ENCODE results near the gene CADPS.

CADPS gene

DNA sequence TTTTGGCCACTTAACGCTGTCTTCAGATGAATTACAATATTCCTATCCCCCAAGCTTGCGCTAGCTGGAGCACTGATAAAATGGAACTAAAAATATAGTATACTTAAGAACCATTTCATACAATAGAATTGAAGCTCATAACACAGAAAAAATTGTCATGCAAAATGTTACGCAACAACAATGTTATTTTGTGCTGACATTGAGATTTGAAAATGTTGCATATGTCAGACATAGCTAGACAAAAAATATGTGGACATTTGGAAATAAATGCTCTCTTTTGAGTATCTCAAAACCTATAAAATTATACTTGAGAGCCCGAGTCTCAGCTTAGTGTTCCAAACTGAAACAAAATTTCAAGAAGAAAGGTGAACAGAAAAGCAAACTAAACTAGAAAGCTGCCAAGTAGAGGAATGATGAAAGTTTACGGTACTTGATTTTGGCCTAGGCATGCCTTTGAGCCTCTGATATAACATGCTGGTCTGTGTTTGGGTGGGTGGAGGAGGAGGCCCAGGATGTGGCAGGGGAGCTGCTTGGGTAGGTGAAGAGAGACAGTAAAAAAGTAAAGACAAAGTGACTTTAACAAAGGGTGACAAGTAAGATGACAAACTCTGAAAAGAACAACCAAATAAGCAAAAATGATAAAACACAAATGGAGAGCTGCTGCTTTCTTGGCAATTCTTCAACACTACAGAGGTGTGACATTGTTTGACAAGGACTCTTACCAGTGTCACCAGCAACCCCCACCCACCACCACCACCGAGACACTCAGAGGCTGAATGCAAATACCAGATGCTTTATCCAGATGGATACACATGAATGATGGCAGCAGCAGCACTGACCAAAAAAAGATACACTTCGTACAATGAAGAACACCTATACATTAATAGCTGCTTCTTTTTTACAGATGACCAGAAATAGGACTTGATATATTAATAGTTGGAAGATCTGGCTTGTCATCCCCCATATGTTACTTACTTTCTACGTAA lies 372.6 kb downstream of the CADPS start:
- H3K4me3 ChIP-seq (ENCODE audit: low read length): no peak overlapping the region
- TF ChIP-seq ZNF274 (IDR thresholded peaks at IDR 0.05; ENCODE audit: low read depth, low read length): no peak

DNA sequence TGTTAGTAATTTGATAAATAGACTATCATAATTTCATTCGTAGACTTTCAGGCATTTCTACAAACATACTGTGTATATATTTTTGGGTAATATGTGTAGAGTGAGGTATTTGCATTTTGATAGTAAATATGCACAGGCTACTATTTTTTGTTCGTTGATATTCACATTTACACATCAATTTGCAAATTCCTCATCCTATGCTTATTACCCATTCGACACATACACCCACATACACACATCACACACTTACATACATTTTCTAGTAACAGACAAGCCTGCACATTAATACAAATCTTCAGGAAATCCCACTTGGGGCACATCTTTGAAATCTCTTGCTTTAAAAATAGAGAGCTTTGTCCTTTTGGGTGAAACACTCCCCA lies 373.9 kb downstream of the CADPS start:
- H3K4me3 ChIP-seq (ENCODE audit: low read length): no peak overlapping the region
- no peak for TF ChIP-seq ZNF274 (IDR thresholded peaks at IDR 0.05; ENCODE audit: low read depth, low read length)

DNA sequence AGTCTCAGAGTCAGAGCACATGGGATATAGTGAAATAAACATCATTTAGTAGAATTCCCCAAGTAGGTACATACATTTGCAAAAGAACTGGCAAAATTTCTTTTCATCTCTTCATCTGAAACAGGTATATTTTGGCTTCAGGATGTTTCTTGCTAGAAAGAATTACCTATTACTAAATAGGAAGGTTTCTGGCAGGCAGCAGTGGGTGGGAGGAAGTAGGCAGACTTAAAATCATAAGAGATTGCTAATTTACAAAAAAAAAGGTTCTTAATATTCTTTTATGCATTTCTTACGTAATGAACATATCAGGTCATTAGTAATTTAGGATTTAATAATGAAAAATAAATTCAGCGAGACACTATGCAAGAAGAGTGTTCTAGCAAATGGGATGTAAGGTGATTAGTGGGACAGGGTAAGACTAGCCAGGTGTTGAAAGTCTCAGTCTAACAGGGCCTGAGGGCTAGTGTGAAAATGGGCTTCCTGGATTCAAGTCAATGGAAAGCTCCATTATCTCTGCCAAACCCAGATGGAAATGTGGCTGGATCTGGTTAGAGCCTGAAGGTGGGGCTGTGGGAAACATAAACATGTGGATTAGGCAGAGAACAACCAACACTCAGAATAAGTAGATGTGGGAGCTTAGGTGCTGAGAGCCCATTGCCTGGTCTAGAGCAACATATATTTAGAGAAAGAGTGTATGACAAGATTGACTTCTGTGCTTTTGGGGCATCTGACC lies 374.5 kb downstream of the CADPS start:
- TF ChIP-seq ZNF274 (IDR thresholded peaks at IDR 0.05; ENCODE audit: low read depth, low read length): no peak
- no peak overlapping the region for H3K4me3 ChIP-seq (ENCODE audit: low read length)

DNA sequence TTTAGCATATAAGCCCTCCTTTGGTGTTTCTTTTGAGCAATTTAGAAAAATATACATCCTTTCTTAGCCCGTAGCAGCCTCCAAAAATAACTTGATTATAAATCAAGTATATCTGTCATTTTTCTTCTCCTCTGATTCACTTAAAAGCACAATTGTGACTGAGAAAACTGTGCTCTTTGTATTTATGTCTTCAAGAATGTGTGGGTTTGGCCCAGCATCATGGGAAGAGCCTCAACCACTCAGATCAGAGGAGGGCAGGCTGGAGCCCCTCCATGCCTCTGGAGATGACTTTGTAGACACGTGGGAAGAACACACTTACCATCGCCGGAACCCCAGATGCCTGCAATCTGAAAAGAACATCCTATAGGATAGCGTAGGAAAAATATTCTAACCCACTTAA lies 378.1 kb downstream of the CADPS start:
- no peak overlapping the region for H3K4me3 ChIP-seq (ENCODE audit: low read length)
- no peak for TF ChIP-seq ZNF274 (IDR thresholded peaks at IDR 0.05; ENCODE audit: low read depth, low read length)

DNA sequence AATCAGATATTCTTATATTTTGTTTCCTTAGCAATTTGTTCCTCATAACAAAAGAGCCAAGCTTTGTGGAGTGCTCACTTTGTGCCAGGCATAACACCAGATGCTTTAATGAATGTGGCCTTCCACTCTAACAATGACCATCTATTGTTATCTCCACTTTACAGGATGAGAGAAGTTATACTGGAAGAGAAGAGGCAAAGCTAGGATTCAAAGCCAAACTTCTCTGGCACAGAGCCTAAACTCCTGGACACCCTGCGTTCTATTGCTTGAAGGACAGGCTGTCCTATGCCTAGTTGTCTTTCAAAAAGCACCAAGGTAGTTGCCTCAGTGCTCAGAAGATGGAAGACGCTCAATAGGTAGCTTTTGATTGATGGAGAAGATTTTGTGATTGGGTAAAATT lies 378.7 kb downstream of the CADPS start:
- no peak for TF ChIP-seq ZNF274 (IDR thresholded peaks at IDR 0.05; ENCODE audit: low read depth, low read length)

DNA sequence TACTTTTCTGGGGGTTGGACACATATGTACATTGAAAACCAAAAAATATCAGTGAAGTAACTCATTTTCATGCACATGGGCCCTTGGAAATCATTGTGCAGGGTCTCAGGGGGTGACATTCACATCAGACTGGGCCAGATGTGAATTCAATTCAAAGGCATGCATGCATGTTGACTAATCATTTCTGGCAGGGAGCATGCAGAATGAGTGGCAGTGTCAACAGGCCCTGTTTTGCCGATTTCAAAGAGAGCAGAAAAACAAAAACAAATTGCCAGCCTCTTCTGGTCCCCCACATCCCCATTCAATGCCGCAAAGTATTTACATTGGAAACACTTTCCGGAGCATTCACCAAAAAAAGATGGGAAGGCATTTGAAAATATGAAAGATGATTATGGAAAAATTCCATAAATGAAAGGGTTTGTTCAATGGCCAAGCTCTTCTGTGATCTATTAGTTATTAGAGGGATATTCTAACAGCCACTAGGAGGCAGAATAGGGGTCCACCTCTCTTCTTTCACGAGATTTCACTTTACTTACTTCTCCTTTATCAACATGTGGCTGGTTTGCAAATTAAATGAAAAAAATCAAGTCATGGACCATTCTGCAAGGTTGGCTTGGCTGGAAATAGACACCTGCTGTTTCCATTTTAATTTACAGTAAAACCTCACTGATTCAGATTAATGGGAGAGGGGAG lies 382.0 kb downstream of the CADPS start:
- no peak for TF ChIP-seq ZNF274 (IDR thresholded peaks at IDR 0.05; ENCODE audit: low read depth, low read length)
- H3K4me3 ChIP-seq (ENCODE audit: low read length): no peak overlapping the region

More for the DNA sequence above, 378.7 kb downstream of the CADPS start:
- H3K4me3 ChIP-seq (ENCODE audit: low read length): no peak overlapping the region

DNA sequence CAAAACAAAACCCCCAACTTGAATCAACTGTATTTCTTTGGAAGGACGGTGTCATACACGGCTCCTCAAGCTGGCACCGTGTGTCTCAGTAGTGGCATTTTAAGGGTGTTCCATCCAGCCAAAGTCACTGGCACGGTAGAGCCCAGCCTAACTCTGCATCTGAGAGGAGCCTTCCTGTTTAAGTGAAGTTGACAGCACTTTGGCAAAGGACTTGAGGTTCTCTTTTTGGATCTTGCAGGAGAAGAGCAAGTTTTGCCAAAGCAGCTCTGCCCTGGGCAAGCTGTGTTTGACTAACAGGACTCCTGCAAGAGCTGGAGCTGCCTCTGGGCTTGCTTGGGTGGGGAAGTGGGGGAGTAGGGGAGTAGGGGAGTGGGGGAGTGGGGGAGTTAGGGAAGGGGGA lies 392.3 kb downstream of the CADPS start:
- H3K4me3 ChIP-seq (ENCODE audit: low read length): no peak overlapping the region
- TF ChIP-seq ZNF274 (IDR thresholded peaks at IDR 0.05; ENCODE audit: low read depth, low read length): no peak

DNA sequence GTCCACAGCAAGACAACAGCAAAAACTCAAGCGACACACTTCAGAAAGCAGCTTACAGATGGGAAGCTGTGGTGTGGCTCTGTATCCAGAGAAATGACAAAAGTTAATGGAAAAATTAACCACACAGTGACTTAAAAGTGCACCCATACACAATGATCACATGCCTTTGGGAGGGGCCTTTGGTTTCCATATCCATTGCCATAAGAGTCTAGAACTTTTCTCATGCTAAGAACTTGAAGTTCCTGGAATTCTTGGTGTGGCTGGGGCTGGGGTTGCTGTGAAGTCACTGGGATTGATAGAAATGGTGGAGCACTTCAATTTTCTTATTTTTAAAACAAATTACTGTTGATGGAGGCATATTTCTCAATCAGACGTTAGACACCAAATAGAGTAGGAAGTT lies 393.3 kb downstream of the CADPS start:
- TF ChIP-seq ZNF274 (IDR thresholded peaks at IDR 0.05; ENCODE audit: low read depth, low read length): no peak
- no peak overlapping the region for H3K4me3 ChIP-seq (ENCODE audit: low read length)

DNA sequence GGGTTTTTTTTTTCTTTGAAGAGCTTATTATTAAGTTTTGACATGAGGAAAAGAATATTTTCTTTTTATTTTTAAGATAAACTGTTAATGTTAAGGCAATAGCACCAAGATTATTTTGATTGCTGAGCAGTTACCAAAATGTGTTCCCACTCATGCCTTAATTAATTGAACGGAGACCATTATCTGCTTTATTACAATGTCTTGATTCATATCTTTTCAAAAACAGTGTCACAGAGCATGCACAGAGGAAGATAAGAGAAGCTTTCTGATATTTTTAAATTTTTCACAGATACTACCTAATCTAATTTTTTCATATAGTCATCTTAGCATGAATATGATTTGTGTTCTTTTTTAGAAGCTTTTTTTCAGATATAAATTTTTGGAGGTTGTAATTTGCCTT lies 395.2 kb downstream of the CADPS start:
- H3K4me3 ChIP-seq (ENCODE audit: low read length): no peak overlapping the region
- no peak for TF ChIP-seq ZNF274 (IDR thresholded peaks at IDR 0.05; ENCODE audit: low read depth, low read length)

DNA sequence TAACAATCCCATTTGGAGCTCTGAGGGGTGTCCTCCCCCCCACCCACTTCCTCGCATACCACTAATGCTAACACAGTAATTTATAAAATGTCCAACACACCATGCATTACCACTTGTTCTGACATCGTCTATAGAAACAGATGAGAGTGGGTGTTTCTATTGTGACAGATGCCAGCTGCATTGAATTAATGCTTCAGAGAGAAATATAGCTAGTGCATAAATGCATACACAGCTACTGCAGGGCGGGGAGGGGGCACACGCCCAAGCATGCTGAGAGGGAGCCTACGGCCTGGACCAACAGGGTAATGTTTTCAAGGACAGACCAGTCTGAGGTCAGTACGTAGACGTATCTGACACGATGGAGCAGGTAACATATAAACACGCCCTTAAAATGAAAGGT lies 395.9 kb downstream of the CADPS start:
- TF ChIP-seq ZNF274 (IDR thresholded peaks at IDR 0.05; ENCODE audit: low read depth, low read length): no peak
- H3K4me3 ChIP-seq (ENCODE audit: low read length): no peak overlapping the region

DNA sequence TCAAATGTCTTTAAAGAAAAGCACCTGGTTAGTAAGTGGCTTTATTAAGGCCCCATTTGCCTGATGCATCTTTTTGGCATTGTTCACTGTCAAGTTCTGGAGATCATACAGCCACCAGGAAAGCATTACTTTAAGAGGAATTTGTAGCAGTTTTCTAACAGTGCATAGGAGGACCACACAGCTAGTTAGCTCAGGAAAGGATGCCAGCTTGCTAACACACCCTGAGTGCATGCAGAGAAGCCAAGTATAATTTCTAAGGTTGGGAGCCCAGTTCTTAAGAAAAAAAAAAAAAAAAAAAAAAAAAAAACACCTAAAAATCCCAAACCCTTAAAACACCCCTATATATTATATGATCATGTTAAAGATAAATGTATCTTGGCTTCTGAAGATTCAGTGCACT lies 399.9 kb downstream of the CADPS start:
- H3K4me3 ChIP-seq (ENCODE audit: low read length): no peak overlapping the region
- TF ChIP-seq ZNF274 (IDR thresholded peaks at IDR 0.05; ENCODE audit: low read depth, low read length): no peak

DNA sequence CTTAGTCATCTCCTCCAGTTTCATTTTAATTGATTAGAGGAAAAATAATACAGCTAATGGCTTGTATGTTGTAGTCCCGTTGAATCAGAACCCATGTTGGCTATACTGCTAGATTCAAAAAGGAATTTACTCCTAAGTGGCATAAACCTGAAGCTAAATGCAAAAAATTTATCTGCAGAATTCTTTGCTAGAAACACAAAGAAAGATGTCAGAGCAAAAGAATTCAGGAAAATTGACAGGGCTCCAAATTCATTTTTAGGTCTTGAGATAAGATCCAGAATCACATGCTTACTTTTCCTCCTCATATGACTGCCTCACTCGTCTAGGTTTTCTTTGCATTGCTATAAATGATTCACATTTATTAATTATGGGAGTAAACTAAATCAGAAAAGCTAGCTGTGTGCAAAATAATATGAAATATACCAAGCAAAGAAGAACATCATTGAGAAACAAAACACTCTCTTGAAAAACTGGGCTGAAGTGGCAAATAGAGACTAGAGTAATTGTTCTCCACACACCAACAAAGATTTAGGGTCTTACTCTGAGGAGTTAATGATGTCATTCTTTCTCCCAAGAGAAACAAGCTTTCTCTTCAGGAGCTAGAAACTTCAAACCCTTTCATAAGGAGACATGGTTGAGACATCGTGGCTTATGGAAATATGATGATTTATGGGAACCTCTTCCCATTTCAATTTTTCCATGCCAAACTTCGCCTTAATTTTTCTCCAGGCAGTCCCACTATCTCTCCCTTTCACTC lies 407.1 kb downstream of the CADPS start:
- no peak for TF ChIP-seq ZNF274 (IDR thresholded peaks at IDR 0.05; ENCODE audit: low read depth, low read length)
- no peak overlapping the region for H3K4me3 ChIP-seq (ENCODE audit: low read length)

DNA sequence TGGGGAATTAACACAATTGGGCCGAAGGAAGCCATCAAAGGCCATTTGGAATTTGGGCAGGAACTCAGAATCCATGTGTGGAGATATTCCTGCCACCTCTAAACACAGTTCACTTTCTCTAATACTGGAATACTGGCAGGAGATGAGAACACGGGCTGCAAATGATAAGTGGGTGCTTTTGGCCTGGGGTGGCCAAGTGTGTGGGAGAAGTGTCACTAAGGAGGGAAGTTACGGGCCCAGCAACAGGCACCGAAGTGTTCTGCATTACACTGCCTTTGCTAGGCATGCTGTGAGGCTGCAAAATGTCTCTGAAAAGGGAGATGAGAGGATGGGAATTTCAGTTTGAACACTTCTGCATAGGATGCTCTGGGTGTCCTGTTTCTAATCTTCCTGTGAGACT lies 412.4 kb downstream of the CADPS start:
- no peak for TF ChIP-seq ZNF274 (IDR thresholded peaks at IDR 0.05; ENCODE audit: low read depth, low read length)
- H3K4me3 ChIP-seq (ENCODE audit: low read length): no peak overlapping the region

Data from GM08714 (cell line).